Peyer's patch (tissue), 4 donors: ENCODE measurements around the gene LIMA1. TPM values are rescaled to one million over a fixed set of nuclear protein-coding genes. Genes with fewer than 3 reads are reported as not detected.

Source experiments
- DNase-seq, 3 donors: peaks; one replicate each; pipeline ENCODE4 v3.0.0-alpha.2; 2017 to 2019
- H3K27ac ChIP-seq, 4 donors: fragments of 200-600 bp; sonication (generic); one replicate each; pipeline ENCODE4 v1.5.1; 2016 to 2019
- H3K27me3 ChIP-seq, 2 donors: fragments of 200-600 bp; sonication (generic); one replicate each; pipeline ENCODE4 v1.5.1; 2019
- H3K36me3 ChIP-seq, 3 donors: fragments of 200-600 bp; sonication (generic); one replicate each; pipeline ENCODE4 v1.5.1; 2016 to 2019
- H3K4me1 ChIP-seq, 4 donors: fragments of 200-600 bp; sonication (generic); one replicate each; pipeline ENCODE4 v1.5.1; 2016 to 2019
- H3K4me3 ChIP-seq, 4 donors: fragments of 200-600 bp; sonication (generic); 1 replicate in 3 of 4; 2 replicates in 1 of 4; pipeline ENCODE4 v1.5.1; 2016 to 2019; ENCODE audit warnings: mild to moderate bottlenecking in 1 of 4
- H3K9me3 ChIP-seq, 4 donors: fragments of 200-600 bp; sonication (generic); one replicate each; pipeline ENCODE4 v1.5.1; 2016 to 2019; ENCODE audit warnings: mild to moderate bottlenecking in 1 of 4
- POLR2A ChIP-seq, 2 donors: fragments of 450-650 bp; IDR thresholded peaks; one replicate each; pipeline ENCODE4 v1.5.1; 2017; ENCODE audit warnings: antibody characterized with exemption in 2 of 2, mild to moderate bottlenecking in 2 of 2, moderate library complexity in 2 of 2
- total RNA-seq, 4 donors: library from RNA; depleted of rRNA; stranded (reverse); fragments of >200 nt; gene quantifications; one replicate each; pipeline ENCODE4 v1.1.0, GENCODE V29; 2016
- TF ChIP-seq, protein P1 (sequence below), 6 experiments: fragments of 450-650 bp in 4 of 6; fragments of 200-600 bp in 2 of 6; sonication (generic) in 1 of 6; IDR thresholded peaks; one replicate each; pipeline ENCODE4 v1.5.1; 2017 to 2019; ENCODE audit warnings: antibody characterized with exemption in 6 of 6, mild to moderate bottlenecking in 3 of 6, moderate library complexity in 1 of 6

Gene LIMA1
- total RNA-seq, 4 donors from 2014 or later = 253 to 280 (median 274) TPM

DNA sequence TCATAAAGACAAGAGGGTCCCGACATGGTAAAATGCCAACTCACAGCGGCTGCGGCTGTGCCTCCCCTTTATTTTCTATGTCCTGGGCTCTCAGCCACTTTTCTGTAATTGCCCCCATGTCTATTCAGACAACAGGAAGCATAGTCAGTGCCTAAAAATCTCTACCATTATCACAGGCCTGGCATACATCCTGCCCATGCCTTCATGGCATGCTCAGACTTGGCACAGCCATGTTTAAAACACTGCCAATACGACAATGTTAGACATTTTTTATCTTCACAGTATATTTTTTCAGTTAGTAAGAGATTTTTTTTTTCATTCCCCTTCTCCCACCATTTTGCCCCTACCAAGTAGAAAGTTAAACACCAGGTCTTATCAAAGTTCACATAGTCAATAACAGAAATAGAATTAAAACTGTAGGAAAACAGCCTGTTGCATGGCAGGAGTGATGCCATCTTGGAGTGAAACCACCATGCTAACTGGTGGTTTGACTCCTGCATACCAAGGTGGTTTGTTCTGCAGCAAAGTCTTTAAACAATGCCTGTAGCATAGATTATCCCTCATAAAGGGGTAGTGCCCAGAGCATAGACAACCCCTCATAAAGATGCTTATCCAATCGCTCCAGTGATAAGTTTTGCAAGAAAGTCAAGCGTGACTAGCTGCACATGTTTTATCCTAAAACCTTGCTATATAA is 97.2 kb downstream of the LIMA1 start:
- no peaks in the 10 kb centered on the region for H3K9me3 ChIP-seq
- H3K27me3 ChIP-seq = no peaks in the 10 kb centered on the region
- DNase-seq = no peak
- H3K36me3 ChIP-seq = peaks cover 0 to 29% (median 4%) of the 10 kb centered on the region in 3 donors
- H3K27ac ChIP-seq = peak overlapping the region in 1 of 4 donors; percentile 30
- no peak for TF ChIP-seq POLR2A (IDR thresholded peaks at IDR 0.05)
- TF ChIP-seq, protein P1, sequence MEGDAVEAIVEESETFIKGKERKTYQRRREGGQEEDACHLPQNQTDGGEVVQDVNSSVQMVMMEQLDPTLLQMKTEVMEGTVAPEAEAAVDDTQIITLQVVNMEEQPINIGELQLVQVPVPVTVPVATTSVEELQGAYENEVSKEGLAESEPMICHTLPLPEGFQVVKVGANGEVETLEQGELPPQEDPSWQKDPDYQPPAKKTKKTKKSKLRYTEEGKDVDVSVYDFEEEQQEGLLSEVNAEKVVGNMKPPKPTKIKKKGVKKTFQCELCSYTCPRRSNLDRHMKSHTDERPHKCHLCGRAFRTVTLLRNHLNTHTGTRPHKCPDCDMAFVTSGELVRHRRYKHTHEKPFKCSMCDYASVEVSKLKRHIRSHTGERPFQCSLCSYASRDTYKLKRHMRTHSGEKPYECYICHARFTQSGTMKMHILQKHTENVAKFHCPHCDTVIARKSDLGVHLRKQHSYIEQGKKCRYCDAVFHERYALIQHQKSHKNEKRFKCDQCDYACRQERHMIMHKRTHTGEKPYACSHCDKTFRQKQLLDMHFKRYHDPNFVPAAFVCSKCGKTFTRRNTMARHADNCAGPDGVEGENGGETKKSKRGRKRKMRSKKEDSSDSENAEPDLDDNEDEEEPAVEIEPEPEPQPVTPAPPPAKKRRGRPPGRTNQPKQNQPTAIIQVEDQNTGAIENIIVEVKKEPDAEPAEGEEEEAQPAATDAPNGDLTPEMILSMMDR (IDR thresholded peaks at IDR 0.05) = no peak
- no peak overlapping the region for H3K4me3 ChIP-seq
- peaks cover 0 to 37% (median 0%) of the 10 kb centered on the region in 4 donors for H3K4me1 ChIP-seq

DNA sequence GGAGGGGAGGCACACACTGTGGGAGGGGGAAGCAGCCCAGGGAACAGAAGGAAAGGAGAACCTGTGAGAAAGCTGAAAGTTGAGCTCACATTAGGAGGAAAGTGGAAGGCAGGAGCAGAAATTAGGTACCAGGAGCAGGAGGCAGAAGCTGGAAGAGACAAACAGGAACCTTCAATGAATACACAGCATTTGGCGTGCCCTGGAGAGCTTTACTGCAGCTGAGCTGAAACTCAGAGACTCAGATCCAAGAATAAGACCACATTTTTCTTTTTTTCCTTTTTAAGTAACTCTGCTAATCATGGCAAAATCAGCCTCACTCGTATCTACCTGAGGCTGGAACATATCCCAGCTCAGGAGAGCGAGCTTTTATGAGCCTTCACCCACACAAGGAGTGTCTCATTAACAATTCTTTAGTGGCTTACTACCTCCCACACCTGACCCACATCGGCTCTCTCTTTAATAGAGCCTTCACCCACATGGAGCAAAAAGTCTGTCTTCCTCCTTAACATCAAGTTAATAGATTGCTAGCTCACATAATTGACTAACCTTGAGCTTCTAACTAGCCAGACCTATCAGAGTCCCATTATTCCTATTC is 97.9 kb downstream of the LIMA1 start:
- H3K27me3 ChIP-seq = no peaks in the 10 kb centered on the region
- H3K27ac ChIP-seq = peak overlapping the region in 1 of 4 donors; percentile 30
- DNase-seq = no peak
- H3K9me3 ChIP-seq = no peaks in the 10 kb centered on the region
- H3K36me3 ChIP-seq = peaks cover 0 to 31% (median 4%) of the 10 kb centered on the region in 3 donors
- H3K4me1 ChIP-seq = peaks cover 0 to 35% (median 0%) of the 10 kb centered on the region in 4 donors
- H3K4me3 ChIP-seq = no peak overlapping the region
- no peak for TF ChIP-seq POLR2A (IDR thresholded peaks at IDR 0.05)
- TF ChIP-seq, protein P1 (IDR thresholded peaks at IDR 0.05) = no peak

GRCh38 chr12:50184261-50184660 is 99.1 kb downstream of the LIMA1 start:
- no peak overlapping the region for H3K27ac ChIP-seq

GRCh38 chr12:50182461-50182860 is 100.9 kb downstream of the LIMA1 start:
- H3K9me3 ChIP-seq = no peaks in the 10 kb centered on the region
- H3K27me3 ChIP-seq = no peaks in the 10 kb centered on the region
- DNase-seq = no peak
- no peak overlapping the region for H3K27ac ChIP-seq
- H3K36me3 ChIP-seq = peaks cover 0 to 55% (median 4%) of the 10 kb centered on the region in 3 donors
- no peak for TF ChIP-seq POLR2A (IDR thresholded peaks at IDR 0.05)
- TF ChIP-seq, protein P1 (IDR thresholded peaks at IDR 0.05) = no peak
- H3K4me1 ChIP-seq = peaks cover 0 to 16% (median 0%) of the 10 kb centered on the region in 4 donors
- no peak overlapping the region for H3K4me3 ChIP-seq

More at GRCh38 chr12:50184261-50184660, 99.1 kb downstream of the LIMA1 start:
- Histone ChIP-seq H3K27me3 (no peaks in the 10 kb centered on the region), H3K9me3 (no peaks in the 10 kb centered on the region), H3K4me1 (peaks cover 0 to 34% (median 0%) of the 10 kb centered on the region in 4 donors), H3K36me3 (peaks cover 0 to 42% (median 4%) of the 10 kb centered on the region in 3 donors), H3K4me3 (no peak overlapping the region)
- TF ChIP-seq POLR2A (IDR thresholded peaks at IDR 0.05) = no peak
- TF ChIP-seq, protein P1 (IDR thresholded peaks at IDR 0.05) = no peak
- DNase-seq = no peak

GRCh38 chr12:50181691-50182090 is 101.6 kb downstream of the LIMA1 start:
- TF ChIP-seq, protein P1 (IDR thresholded peaks at IDR 0.05) = no peak
- TF ChIP-seq POLR2A (IDR thresholded peaks at IDR 0.05) = no peak
- Histone ChIP-seq H3K4me3 (no peak overlapping the region), H3K9me3 (no peaks in the 10 kb centered on the region), H3K27me3 (no peaks in the 10 kb centered on the region), H3K4me1 (peaks cover 0 to 14% (median 0%) of the 10 kb centered on the region in 4 donors), H3K27ac (no peak overlapping the region), H3K36me3 (peaks cover 0 to 62% (median 4%) of the 10 kb centered on the region in 3 donors)
- no peak for DNase-seq
